Parathyroid adenoma (tissue), 2 donors: Measurements from ENCODE around the gene MORC4.

Source experiments
- H2AFZ ChIP-seq: fragments of 300-600 bp; sonication (generic); one replicate; pipeline ENCODE4 v1.7.0; 2017; ENCODE audit warnings: antibody characterized with exemption, mild to moderate bottlenecking
- H3K27ac ChIP-seq: fragments of 300-600 bp; sonication (generic); one replicate; pipeline ENCODE4 v1.7.0; 2017
- H3K27me3 ChIP-seq: fragments of 300-600 bp; sonication (generic); one replicate; pipeline ENCODE4 v1.7.0; 2017; ENCODE audit warnings: low read length; ENCODE audit not compliant: control insufficient read depth, insufficient read depth
- H3K36me3 ChIP-seq: fragments of 300-600 bp; sonication (generic); one replicate; pipeline ENCODE4 v1.7.0; 2017; ENCODE audit warnings: low read length; ENCODE audit not compliant: control insufficient read depth, insufficient read depth
- H3K4me1 ChIP-seq: fragments of 300-600 bp; sonication (generic); one replicate; pipeline ENCODE4 v1.7.0; 2017; ENCODE audit warnings: control low read depth
- H3K4me2 ChIP-seq: fragments of 300-600 bp; sonication (generic); one replicate; pipeline ENCODE4 v1.7.0; 2017; ENCODE audit warnings: low read length
- H3K4me3 ChIP-seq: fragments of 300-600 bp; sonication (generic); one replicate; pipeline ENCODE4 v1.7.0; 2017; ENCODE audit warnings: low read depth, low read length
- H3K79me2 ChIP-seq: fragments of 300-600 bp; sonication (generic); one replicate; pipeline ENCODE4 v1.7.0; 2017; ENCODE audit warnings: control low read depth
- H3K9ac ChIP-seq: fragments of 300-600 bp; sonication (generic); one replicate; pipeline ENCODE4 v1.7.0; 2017; ENCODE audit warnings: mild to moderate bottlenecking
- H3K9me3 ChIP-seq: fragments of 300-600 bp; sonication (generic); one replicate; pipeline ENCODE4 v1.7.0; 2017; ENCODE audit warnings: low read length; ENCODE audit not compliant: control insufficient read depth
- TF ChIP-seq, protein P1 (sequence below): fragments of 300-600 bp; sonication (generic); IDR thresholded peaks from one replicate; pipeline ENCODE4 v1.7.0; 2017; ENCODE audit warnings: antibody characterized with exemption, mild to moderate bottlenecking
- donor health status: primary hyperparathyroidism.

The MORC4 gene

DNA sequence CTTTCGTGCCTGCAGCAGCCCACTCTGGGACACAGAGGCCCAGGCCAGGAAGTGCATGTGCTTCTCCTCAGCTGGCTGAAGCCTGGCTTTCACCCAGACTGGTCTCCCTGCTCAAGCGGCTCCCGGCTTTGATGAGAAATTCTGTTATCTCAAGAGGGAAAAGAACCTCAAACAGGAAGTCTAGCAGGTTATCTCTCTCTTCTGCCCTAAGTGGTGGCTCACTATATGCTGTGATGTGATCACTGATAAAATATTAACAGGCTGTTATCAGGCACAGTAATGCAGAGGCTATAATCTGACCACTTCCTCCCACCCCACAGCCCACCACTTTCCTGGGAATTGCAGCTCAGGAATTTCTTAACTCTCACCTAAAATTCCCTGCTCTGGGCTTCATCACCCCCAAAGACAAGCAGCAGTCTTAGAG lies 66.5 kb downstream of the MORC4 start:
- Histone ChIP-seq H3K4me2 (no peak overlapping the region), H3K9ac (no peak overlapping the region), H3K4me3 (no peak overlapping the region), H3K9me3 (no peaks in the 10 kb centered on the region), H3K27me3 (no peaks in the 10 kb centered on the region), H3K27ac (no peak overlapping the region), H2AFZ (no peak overlapping the region), H3K79me2 (no peaks in the 10 kb centered on the region), H3K4me1 (no peaks in the 10 kb centered on the region), H3K36me3 (no peaks in the 10 kb centered on the region)
- TF ChIP-seq, protein P1, sequence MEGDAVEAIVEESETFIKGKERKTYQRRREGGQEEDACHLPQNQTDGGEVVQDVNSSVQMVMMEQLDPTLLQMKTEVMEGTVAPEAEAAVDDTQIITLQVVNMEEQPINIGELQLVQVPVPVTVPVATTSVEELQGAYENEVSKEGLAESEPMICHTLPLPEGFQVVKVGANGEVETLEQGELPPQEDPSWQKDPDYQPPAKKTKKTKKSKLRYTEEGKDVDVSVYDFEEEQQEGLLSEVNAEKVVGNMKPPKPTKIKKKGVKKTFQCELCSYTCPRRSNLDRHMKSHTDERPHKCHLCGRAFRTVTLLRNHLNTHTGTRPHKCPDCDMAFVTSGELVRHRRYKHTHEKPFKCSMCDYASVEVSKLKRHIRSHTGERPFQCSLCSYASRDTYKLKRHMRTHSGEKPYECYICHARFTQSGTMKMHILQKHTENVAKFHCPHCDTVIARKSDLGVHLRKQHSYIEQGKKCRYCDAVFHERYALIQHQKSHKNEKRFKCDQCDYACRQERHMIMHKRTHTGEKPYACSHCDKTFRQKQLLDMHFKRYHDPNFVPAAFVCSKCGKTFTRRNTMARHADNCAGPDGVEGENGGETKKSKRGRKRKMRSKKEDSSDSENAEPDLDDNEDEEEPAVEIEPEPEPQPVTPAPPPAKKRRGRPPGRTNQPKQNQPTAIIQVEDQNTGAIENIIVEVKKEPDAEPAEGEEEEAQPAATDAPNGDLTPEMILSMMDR, result no peak

DNA sequence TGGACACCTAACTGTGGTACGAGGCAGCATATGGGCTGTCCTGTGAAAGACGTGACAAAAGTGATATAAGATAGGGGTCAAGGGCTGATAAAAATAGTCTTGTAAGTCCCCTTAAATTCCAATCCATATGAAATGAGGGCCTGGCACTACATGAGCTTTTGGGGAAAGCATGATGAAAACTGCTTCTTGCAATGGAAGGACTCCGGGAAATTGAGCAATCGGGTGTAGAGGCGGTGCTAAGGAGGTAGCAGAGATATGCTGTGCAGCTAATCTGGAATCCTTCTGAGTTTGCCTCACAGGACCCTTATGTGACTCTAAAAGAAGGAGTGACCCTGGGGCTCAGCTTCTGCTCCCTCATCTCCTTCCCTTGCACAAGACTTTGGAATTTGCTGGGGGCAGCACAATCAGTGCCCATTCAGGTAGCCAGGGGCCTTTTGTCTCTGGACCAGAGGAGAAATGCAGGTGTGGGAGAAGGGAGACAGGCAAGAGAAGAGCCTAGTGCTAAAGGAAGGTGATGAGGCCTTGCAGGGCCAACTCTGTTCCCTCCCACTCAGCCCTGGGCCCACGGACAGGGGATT lies 67.0 kb downstream of the MORC4 start:
- Histone ChIP-seq H3K4me2 (no peak overlapping the region), H3K4me3 (no peak overlapping the region), H3K27ac (no peak overlapping the region), H3K9me3 (no peaks in the 10 kb centered on the region), H2AFZ (no peak overlapping the region), H3K4me1 (no peaks in the 10 kb centered on the region), H3K27me3 (no peaks in the 10 kb centered on the region), H3K79me2 (no peaks in the 10 kb centered on the region), H3K36me3 (no peaks in the 10 kb centered on the region), H3K9ac (no peak overlapping the region)
- TF ChIP-seq, protein P1, result no peak

DNA sequence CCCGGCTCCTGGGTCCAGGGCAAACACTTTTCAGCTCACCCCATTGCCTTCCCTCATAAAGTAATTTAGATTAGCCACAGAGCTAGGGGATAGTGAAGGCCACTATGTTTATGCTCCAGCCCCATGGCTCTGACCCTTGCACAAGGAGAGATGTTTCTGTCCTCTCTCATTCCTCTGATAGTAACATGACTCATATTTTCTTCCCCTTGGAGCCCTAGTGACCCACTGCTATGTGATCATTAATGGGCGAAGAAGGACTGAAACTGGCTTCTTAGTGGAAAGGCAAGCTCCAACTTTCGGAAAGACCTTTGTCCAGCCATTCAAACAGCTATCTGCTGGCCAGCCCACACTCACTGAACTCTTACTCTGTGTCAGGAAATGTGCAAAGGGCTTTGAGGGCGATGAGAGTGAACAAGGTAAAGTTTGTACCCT lies 67.5 kb downstream of the MORC4 start:
- Histone ChIP-seq H3K9me3 (no peaks in the 10 kb centered on the region), H3K27me3 (no peaks in the 10 kb centered on the region), H3K27ac (no peak overlapping the region), H2AFZ (no peak overlapping the region), H3K79me2 (no peaks in the 10 kb centered on the region), H3K4me3 (no peak overlapping the region), H3K4me2 (no peak overlapping the region), H3K4me1 (no peaks in the 10 kb centered on the region), H3K36me3 (no peaks in the 10 kb centered on the region), H3K9ac (no peak overlapping the region)
- TF ChIP-seq, protein P1, result no peak

DNA sequence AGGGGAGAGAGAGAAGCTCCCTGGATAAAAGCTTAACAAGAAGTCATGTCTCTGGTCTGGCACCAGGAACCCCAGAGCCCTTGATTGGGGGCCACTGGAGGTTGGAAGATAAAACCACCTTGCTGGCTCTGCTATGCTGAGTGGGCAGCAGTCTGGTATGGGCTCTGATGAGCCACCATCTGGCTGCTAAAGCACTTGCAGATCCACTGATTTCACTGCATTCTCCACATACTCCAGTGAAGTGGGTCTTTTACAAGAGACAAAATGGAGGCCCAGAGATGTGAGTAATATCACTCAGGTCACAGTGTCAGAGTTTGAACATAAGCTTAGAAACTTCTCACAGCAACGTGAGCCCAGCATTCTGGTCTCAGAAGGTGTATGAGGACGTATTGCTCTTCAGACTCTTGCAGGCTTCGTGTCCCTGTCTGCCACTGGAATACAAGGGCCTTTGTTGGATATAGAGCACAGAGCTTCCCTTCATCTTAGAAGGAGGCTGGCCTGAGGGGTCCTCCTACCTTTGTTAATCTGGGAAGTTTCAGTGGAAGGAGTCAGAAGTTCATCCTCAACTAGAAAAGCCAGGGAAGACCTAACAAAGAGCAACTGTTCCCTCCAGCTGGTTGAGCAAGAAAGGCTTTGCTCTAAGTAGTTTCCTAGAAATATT lies 68.1 kb downstream of the MORC4 start:
- Histone ChIP-seq H3K4me1 (no peaks in the 10 kb centered on the region), H3K27me3 (no peaks in the 10 kb centered on the region), H3K4me2 (no peak overlapping the region), H3K36me3 (no peaks in the 10 kb centered on the region), H3K9me3 (no peaks in the 10 kb centered on the region), H2AFZ (no peak overlapping the region), H3K79me2 (no peaks in the 10 kb centered on the region), H3K4me3 (no peak overlapping the region), H3K27ac (no peak overlapping the region), H3K9ac (no peak overlapping the region)
- TF ChIP-seq, protein P1, result no peak

DNA sequence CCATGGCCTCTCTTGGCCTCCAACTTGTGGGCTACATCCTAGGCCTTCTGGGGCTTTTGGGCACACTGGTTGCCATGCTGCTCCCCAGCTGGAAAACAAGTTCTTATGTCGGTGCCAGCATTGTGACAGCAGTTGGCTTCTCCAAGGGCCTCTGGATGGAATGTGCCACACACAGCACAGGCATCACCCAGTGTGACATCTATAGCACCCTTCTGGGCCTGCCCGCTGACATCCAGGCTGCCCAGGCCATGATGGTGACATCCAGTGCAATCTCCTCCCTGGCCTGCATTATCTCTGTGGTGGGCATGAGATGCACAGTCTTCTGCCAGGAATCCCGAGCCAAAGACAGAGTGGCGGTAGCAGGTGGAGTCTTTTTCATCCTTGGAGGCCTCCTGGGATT lies 71.8 kb downstream of the MORC4 start:
- no peaks in the 10 kb centered on the region for H3K36me3 ChIP-seq
- no peaks in the 10 kb centered on the region for H3K4me1 ChIP-seq
- H3K27me3 ChIP-seq, result no peaks in the 10 kb centered on the region
- no peak overlapping the region for H3K4me2 ChIP-seq
- TF ChIP-seq, protein P1, result no peak
- H3K9ac ChIP-seq, result no peak overlapping the region
- no peak overlapping the region for H2AFZ ChIP-seq
- H3K9me3 ChIP-seq, result no peaks in the 10 kb centered on the region
- no peaks in the 10 kb centered on the region for H3K79me2 ChIP-seq
- no peak overlapping the region for H3K27ac ChIP-seq
- no peak overlapping the region for H3K4me3 ChIP-seq
